ENCODE data around the gene SLC23A1. TPM values are rescaled to one million over a fixed set of nuclear protein-coding genes. Genes with fewer than 3 reads are reported as not detected.
A peak's percentile ranks its signal among the peaks of the same experiment; 100 is the strongest.

Gene SLC23A1
- total and polyA plus RNA-seq, 9 of the 15 experiments (the other 6 are each of a cell fraction or from before 2014, with no cell fraction given): 0.03 to 0.20 (median 0.05) TPM; not detected in 5

DNA sequence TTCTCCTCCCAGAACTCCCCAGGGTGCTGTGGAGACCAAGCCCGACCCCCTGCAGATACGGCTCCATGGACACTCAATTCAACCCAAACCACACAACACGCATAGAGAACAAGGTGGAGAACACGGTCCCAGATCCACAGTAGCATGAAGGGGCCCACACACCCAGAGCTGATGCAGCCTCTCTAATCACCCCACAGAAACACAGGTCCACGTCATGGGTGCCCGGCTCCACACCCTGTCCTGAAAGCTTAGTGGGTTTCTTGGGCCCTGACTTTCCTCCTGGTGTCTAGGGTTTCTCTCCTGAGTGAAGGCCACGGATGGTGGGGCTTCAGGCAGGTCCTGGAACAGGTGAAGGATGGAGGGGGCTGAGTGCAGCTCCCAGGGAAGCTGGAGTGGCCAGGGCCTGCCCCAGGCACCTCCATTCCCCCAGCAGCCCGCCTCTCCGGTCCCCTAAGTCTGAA is 1.5 kb upstream of the SLC23A1 start:
- no peaks in the 10 kb centered on the region for H3K9me1 ChIP-seq (ENCODE audit: control insufficient read depth, insufficient read depth, low read length)
- peak overlapping the region; percentile 21; the same call in 1 of the 3 replicates for H3K27ac ChIP-seq (ENCODE audit: extremely low read depth, low read depth, low read length)
- H3K4me3 ChIP-seq: peak overlapping the region; percentile 24
- peak overlapping the region; percentile 63 for H3K4me2 ChIP-seq (ENCODE audit: insufficient read depth, low read length)
- no peaks in the 10 kb centered on the region for H3K36me3 ChIP-seq (ENCODE audit: control insufficient read depth, insufficient read depth, low read length)
- CTCF ChIA-PET (ENCODE audit: low intra/inter-chr PET ratio): interaction anchor here (0.7 to 0.9 kb wide), 2 partner anchors 120 to 129 kb away, joined by 3 read pairs; no protein-coding TSS in a partner anchor
- peak; percentile 46 for ATAC-seq
- H3K4me1 ChIP-seq (replicated peaks in 1 of 2; ENCODE audit: control insufficient read depth in 2 of 2, insufficient read depth in 2 of 2, low read length in 2 of 2): peaks cover 26 to 64% of the 10 kb centered on the region in 2 experiments; a peak in 4 of 5 replicates
- POLR2A ChIA-PET: interaction anchor here (0.6 to 1.6 kb wide), 6 partner anchors 18 to 204 kb away, joined by 3 to 5 read pairs (median 3); no protein-coding TSS in a partner anchor
- DNase-seq (ENCODE audit: extremely low read depth in 1 of 4, low spot score in 3 of 4): no peak
- BruUV-seq (replicated peaks): no TSS peak
- H3K9me3 ChIP-seq (replicated peaks; ENCODE audit: control insufficient read depth, insufficient read depth, low read depth, low read length): no peaks in the 10 kb centered on the region; the same call in 1 of the 2 replicates
- intact Hi-C loops (cut with micrococcal nuclease) (loop anchor here (1.0 to 2.0 kb wide), 2 partner anchors 18 to 38 kb away; no protein-coding TSS in a partner anchor), in situ Hi-C loops (cut with MboI) (no loop called here)
- FAIRE-seq: no peak
- TF ChIP-seq TBL1XR1 (IDR thresholded peaks at IDR 0.05; ENCODE audit: low read length in 2 of 2): no peak
- TF ChIP-seq KAT7 (CRISPR knock-in tag; IDR thresholded peaks at IDR 0.05; ENCODE audit: borderline replicate concordance): 0 out of 2 replicates have a peak, but pooled peaks have one; percentile 31
- TF ChIP-seq, protein P1, sequence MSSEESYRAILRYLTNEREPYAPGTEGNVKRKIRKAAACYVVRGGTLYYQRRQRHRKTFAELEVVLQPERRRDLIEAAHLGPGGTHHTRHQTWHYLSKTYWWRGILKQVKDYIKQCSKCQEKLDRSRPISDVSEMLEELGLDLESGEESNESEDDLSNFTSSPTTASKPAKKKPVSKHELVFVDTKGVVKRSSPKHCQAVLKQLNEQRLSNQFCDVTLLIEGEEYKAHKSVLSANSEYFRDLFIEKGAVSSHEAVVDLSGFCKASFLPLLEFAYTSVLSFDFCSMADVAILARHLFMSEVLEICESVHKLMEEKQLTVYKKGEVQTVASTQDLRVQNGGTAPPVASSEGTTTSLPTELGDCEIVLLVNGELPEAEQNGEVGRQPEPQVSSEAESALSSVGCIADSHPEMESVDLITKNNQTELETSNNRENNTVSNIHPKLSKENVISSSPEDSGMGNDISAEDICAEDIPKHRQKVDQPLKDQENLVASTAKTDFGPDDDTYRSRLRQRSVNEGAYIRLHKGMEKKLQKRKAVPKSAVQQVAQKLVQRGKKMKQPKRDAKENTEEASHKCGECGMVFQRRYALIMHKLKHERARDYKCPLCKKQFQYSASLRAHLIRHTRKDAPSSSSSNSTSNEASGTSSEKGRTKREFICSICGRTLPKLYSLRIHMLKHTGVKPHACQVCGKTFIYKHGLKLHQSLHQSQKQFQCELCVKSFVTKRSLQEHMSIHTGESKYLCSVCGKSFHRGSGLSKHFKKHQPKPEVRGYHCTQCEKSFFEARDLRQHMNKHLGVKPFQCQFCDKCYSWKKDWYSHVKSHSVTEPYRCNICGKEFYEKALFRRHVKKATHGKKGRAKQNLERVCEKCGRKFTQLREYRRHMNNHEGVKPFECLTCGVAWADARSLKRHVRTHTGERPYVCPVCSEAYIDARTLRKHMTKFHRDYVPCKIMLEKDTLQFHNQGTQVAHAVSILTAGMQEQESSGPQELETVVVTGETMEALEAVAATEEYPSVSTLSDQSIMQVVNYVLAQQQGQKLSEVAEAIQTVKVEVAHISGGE (CRISPR knock-in tag; IDR thresholded peaks at IDR 0.05): 0 out of 6 replicates have a peak, but pooled peaks of 1 of the 3 experiments have one; percentile 19
- TF ChIP-seq, protein P2, sequence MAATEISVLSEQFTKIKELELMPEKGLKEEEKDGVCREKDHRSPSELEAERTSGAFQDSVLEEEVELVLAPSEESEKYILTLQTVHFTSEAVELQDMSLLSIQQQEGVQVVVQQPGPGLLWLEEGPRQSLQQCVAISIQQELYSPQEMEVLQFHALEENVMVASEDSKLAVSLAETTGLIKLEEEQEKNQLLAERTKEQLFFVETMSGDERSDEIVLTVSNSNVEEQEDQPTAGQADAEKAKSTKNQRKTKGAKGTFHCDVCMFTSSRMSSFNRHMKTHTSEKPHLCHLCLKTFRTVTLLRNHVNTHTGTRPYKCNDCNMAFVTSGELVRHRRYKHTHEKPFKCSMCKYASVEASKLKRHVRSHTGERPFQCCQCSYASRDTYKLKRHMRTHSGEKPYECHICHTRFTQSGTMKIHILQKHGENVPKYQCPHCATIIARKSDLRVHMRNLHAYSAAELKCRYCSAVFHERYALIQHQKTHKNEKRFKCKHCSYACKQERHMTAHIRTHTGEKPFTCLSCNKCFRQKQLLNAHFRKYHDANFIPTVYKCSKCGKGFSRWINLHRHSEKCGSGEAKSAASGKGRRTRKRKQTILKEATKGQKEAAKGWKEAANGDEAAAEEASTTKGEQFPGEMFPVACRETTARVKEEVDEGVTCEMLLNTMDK (IDR thresholded peaks at IDR 0.05; ENCODE audit: borderline replicate concordance, insufficient read depth, low read depth, low read length, poor library complexity, severe bottlenecking): no peak
- TF ChIP-seq ATF1 (CRISPR knock-in tag; IDR thresholded peaks at IDR 0.05): no peak
- TF ChIP-seq ATF1 (tag; IDR thresholded peaks at IDR 0.05): 0 out of 2 replicates have a peak, but pooled peaks have one; percentile 2
- no peak for TF ChIP-seq ZNF347 (CRISPR knock-in tag; IDR thresholded peaks at IDR 0.05; ENCODE audit: low read depth)
- no peak for TF ChIP-seq MIER1 (IDR thresholded peaks at IDR 0.05; ENCODE audit: low read depth)
- 0 out of 4 replicates have a peak, but pooled peaks of 1 of the 2 experiments have one; percentile 3 for TF ChIP-seq SIN3A (IDR thresholded peaks at IDR 0.05; ENCODE audit: borderline replicate concordance in 2 of 2, control insufficient read depth in 1 of 2, low read depth in 2 of 2, low read length in 2 of 2)
- peak overlapping the region; percentile 78 for H2AFZ ChIP-seq (ENCODE audit: low read depth, low read length)
- H4K20me1 ChIP-seq (replicated peaks; ENCODE audit: control insufficient read depth, insufficient read depth, low read length): no peaks in the 10 kb centered on the region
- no peaks in the 10 kb centered on the region for H3K27me3 ChIP-seq (ENCODE audit: control insufficient read depth in 2 of 2, insufficient read depth in 2 of 2, low read length in 2 of 2)
- peak overlapping the region; percentile 51 to 91 for H3K9ac ChIP-seq (ENCODE audit: insufficient read depth in 1 of 2, low read depth in 2 of 2, low read length in 2 of 2)
- H3K79me2 ChIP-seq (ENCODE audit: control insufficient read depth, insufficient read depth, low read length): no peaks in the 10 kb centered on the region
- 26% methylated on average over 9 of the region's 9 CpGs for WGBS (ENCODE audit: insufficient coverage, low coverage, missing lambda C conversion rate)
